Measurements from ENCODE around the gene PDCD2.

Gene PDCD2

DNA sequence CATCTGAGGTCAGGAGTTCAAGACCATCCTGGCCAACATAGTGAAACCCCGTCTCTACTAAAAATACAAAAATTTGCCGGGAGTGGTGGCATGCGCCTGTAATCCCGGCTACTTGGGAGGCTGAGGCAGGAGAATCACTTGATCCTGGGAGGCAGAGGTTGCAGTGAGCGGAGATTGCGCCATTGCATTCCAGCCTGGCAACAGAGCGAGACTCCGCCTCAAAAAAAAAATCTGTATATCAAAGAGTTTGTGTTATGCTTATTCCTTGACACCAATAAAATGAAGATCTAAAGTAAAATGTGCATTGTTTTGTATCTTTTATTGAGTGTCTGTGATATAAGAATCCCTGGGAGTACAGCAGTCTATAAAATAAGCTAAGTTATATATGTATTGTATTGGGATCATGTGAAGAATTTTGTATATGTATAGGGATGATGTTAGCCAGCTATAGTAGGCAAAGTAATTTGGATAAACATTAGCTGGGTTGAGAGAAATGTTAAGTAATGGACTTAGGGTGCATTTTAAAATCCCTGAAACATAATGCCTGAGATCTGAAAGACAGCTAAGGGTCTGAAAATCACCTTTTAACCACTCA is 19.4 kb downstream of the PDCD2 start:
- Mint-ChIP-seq H3K4me1 (peaks cover 6 to 11% of the 10 kb centered on the region in 2 donors), H3K36me3 (peaks cover 16 to 37% of the 10 kb centered on the region in 2 donors), H3K27ac (no peak overlapping the region), H3K27me3 (no peaks in the 10 kb centered on the region), H3K9me3 (no peaks in the 10 kb centered on the region), H3K4me3 (no peak overlapping the region)
- ATAC-seq (replicated peaks), result no peak
- no peak for DNase-seq

DNA sequence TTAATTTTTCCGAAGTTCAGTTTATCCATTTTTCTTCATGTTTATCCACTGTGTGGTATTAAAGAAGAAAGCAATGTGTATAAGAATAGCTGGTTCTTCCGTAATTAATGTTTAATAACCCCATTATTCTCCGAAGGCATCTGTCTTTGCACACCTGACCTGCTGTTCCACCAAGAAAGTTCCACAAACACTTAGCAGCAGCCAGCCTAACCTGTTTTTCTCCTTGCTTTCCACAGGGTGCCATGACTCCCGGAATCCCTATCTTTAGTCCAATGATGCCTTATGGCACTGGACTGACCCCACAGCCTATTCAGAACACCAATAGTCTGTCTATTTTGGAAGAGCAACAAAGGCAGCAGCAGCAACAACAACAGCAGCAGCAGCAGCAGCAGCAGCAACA is 22.9 kb downstream of the PDCD2 start:
- DNase-seq (no peak), ATAC-seq (replicated peaks) (no peak)
- Mint-ChIP-seq H3K4me1 (peaks cover 13 to 23% of the 10 kb centered on the region in 2 donors), H3K27ac (no peak overlapping the region), H3K27me3 (no peaks in the 10 kb centered on the region), H3K4me3 (no peak overlapping the region), H3K36me3 (peaks cover 34 to 45% of the 10 kb centered on the region in 2 donors), H3K9me3 (no peaks in the 10 kb centered on the region)

DNA sequence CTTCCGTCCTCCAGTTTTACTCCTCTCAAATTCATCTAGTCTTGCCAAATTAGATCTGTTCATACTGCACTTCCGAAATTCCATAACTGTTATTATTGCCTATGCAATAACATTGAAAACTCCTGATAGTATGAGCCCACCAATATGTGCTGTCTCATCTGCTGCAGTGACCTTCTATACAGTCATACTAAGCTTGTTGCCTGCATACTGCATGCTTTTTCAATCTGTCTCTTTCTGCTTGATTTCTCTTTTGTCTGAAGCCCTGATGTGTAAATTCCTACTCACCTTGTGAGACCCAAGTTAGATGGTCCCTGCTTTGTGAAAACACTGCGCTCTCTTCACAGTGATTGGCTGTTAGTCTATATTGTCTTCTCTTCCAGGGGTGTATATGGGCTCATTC is 29.1 kb downstream of the PDCD2 start:
- H3K4me1 Mint-ChIP-seq, result peaks cover 16 to 29% of the 10 kb centered on the region in 2 donors
- ATAC-seq (replicated peaks), result no peak
- no peaks in the 10 kb centered on the region for H3K9me3 Mint-ChIP-seq
- no peak overlapping the region for H3K4me3 Mint-ChIP-seq
- no peaks in the 10 kb centered on the region for H3K27me3 Mint-ChIP-seq
- no peak for DNase-seq
- peaks cover 29 to 35% of the 10 kb centered on the region in 2 donors for H3K36me3 Mint-ChIP-seq
- no peak overlapping the region for H3K27ac Mint-ChIP-seq

DNA sequence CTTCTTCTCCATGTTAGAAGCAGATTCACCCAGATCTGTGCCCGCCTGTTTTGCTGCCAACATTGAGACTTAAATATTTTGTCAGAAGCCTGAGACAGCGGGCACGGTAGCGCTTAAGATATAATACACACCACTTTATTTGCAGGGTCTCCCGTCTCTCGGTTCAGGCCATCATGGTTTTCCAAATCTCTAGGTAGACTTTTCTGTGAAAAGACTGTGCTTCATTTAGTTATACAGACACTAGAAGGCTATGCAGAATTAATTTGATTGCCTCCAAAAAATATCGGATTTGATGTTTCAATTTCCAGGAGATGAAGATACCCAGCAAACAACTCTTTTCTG is 29.7 kb downstream of the PDCD2 start:
- no peaks in the 10 kb centered on the region for H3K27me3 Mint-ChIP-seq
- H3K4me3 Mint-ChIP-seq, result no peak overlapping the region
- peaks cover 19 to 34% of the 10 kb centered on the region in 2 donors for H3K4me1 Mint-ChIP-seq
- ATAC-seq (replicated peaks) (no peak), DNase-seq (no peak)
- H3K27ac Mint-ChIP-seq, result no peak overlapping the region
- peaks cover 33 to 35% of the 10 kb centered on the region in 2 donors for H3K36me3 Mint-ChIP-seq
- no peaks in the 10 kb centered on the region for H3K9me3 Mint-ChIP-seq

DNA sequence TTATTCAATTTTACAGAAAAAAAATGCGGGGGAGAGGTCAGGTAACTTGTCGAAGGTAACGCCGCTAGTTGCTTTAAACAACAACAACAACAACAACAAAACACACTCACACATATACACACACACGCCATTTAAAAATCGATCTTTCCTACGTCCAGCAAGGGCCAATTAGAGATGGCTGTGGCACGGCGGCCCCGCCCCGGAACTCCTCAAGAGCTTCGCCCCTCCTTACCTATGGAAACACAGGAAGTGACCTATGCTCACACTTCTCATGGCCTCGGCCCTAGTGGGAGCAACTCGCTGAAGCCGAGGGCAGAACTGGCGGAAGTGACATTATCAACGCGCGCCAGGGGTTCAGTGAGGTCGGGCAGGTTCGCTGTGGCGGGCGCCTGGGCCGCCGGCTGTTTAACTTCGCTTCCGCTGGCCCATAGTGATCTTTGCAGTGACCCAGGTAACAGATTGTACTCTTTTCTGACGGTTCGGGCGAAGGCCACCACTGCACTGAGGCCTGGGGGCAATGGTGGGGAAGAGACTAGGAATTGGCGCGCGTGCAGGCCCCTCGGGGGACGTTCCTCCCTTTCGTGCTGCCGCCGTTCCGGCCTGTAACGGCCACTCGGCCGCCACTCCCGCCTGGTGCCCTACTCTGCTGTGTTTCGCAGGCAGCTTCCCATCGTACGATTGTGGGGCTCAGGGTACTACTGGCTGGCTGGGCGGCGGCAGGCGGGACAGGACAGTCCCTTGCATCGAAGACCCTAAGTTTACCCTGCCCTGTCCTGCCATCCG is 30.2 kb downstream of the PDCD2 start, which contains the start of gene TBP:
TSS of gene TBP (plus strand) at position 357 of the 783 bp plus-strand sequence. CDS start 2,661 bp downstream, outside the sequence.
- peak; percentile 97 for ATAC-seq (replicated peaks)

DNA sequence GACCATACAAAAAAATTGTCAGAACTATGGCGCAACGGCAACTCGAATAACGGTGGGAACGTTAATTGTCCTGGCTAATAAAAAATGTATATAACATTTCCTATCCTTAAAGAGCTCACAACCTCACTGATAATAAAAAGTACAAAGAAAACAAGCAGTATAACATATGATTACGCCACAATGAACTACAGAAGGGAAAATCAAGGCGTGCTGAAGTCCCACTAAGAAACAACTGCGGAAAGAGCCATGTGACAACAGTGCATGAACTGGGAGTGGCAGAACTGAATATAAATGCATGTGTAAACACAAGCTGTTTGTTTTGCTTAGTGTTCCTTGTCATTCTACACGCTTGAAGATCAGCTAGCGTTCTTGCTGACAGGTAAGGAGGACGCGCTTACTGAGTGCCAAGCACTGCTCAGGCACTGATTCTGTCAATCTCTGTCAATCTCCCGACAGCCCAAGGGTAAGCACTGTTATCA is 30.9 kb downstream of the PDCD2 start:
- no peaks in the 10 kb centered on the region for H3K27me3 Mint-ChIP-seq
- ATAC-seq (replicated peaks), result peak; percentile 58 to 60
- H3K36me3 Mint-ChIP-seq, result peaks cover 28 to 29% of the 10 kb centered on the region in 2 donors
- no peak overlapping the region for H3K27ac Mint-ChIP-seq
- peaks cover 23 to 39% of the 10 kb centered on the region in 2 donors for H3K4me1 Mint-ChIP-seq
- H3K9me3 Mint-ChIP-seq, result no peaks in the 10 kb centered on the region
- DNase-seq, result no peak
- no peak overlapping the region for H3K4me3 Mint-ChIP-seq

More for the DNA sequence above, 30.2 kb downstream of the PDCD2 start, which contains the start of gene TBP:
- Mint-ChIP-seq H3K4me3 (no peak within 1 kb of the TSS), H3K27ac (no peak within 1 kb of the TSS), H3K36me3 (peaks cover 29 to 31% of the 10 kb centered on the region in 2 donors), H3K4me1 (peaks cover 20 to 34% of the 10 kb centered on the region in 2 donors), H3K9me3 (no peaks in the 10 kb centered on the region), H3K27me3 (no peaks in the 10 kb centered on the region)
- peak; percentile 96 for DNase-seq

DNA sequence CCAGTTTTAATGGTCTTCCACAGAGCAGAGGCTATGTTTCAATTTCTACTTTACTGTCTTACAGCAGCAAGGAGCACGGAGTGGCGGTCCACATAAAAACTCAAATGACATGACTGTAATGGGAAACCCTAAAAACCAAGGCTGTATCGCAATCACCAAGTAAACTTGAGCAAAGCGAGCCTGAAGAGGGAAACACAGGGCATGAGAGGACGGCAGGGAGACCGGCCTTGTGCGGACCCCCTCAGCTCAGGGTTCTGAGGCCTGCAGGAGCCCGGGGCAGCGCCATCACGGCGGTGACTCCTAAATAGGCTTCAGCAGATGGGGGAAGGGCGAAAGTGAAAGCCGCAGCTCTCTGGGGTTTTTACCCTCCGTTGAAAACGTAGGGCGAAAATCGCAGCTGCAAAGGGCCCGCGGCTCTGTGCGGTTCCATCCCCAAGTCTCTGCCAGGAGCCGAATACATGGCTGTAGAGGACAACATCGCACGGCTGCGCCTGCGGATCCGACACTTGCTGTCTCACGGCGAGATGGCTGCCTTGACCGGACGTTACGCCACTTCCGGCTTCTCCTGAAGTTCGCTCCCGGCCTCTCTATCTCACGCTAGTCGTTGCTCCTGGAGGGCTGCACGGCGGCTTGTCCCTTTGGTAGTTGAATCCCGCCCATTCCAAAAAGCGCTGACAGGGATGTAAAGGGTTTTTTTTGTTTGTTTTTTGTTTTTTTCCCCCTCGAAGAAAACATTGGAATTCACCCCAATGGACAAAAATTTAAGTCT is 31.5 kb downstream of the PDCD2 start, which contains the start of gene PSMB1:
TSS of gene PSMB1 (minus strand) at position 543 of the 769 bp plus-strand sequence. CDS start at position 478, 65 bp downstream.
- Mint-ChIP-seq H3K27me3 (no peaks in the 10 kb centered on the region), H3K4me3 (no peak within 1 kb of the TSS), H3K9me3 (no peaks in the 10 kb centered on the region), H3K27ac (no peak within 1 kb of the TSS), H3K36me3 (peaks cover 29 to 30% of the 10 kb centered on the region in 2 donors), H3K4me1 (peaks cover 22 to 42% of the 10 kb centered on the region in 2 donors)
- DNase-seq, result peak; percentile 85
- ATAC-seq (replicated peaks), result peak; percentile 58 to 62

DNA sequence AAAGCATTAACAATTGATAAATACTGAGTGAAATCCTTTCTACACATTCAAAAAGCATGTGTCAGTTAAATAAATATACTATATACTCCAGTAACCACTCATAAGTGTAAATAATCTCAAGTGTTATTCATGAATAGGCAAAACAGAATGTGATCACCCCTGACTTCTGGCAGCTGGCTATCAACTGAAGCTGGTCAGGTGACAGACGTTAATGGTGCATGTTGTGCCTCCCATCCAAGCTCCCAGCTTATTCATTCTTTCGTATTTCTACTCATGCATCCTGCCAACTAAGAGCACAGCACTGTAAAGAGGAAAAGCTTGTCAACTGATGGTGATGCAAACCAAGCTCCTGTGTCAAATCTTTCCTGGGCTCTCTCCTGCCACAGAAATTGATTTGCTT is 39.0 kb downstream of the PDCD2 start:
- no peak for DNase-seq
- peaks cover 32 to 50% of the 10 kb centered on the region in 2 donors for H3K36me3 Mint-ChIP-seq
- no peak for ATAC-seq (replicated peaks)
- H3K9me3 Mint-ChIP-seq, result no peaks in the 10 kb centered on the region
- no peaks in the 10 kb centered on the region for H3K27me3 Mint-ChIP-seq
- H3K4me1 Mint-ChIP-seq, result peaks cover 19 to 39% of the 10 kb centered on the region in 2 donors
- no peak overlapping the region for H3K27ac Mint-ChIP-seq
- H3K4me3 Mint-ChIP-seq, result no peak overlapping the region

DNA sequence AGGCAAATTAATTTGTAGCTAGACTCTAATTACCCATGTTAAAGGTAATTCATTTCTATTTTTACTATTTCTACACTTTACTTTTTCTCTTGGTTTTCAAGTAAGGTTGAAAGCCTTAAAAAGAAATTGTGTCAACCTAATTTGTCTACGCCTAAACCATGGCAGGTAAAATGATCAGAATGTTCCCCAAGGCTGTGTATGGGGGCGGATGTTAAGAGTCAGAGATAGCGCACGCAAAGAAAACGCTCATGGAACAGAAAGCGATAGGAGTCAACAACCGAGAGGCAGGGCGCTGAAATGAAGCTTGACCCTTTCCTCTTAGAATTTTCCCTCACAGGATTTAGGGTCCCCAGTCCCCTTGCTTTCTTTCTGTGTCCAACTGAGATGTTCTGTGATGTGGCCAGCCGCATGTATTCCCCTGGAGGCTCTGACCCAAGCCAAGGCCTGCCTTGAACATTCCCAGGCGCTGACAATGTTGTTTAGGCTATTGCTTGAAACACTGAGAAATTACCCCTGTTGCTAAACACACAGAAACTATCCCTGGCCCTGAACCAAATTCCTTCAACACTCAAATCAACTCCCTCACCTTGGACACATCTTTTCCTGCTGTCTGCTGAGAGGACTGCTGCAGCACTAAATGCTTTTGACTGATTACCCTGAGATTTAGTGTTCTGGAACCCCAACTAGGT is 42.3 kb downstream of the PDCD2 start:
- peaks cover 26 to 54% of the 10 kb centered on the region in 2 donors for H3K36me3 Mint-ChIP-seq

DNA sequence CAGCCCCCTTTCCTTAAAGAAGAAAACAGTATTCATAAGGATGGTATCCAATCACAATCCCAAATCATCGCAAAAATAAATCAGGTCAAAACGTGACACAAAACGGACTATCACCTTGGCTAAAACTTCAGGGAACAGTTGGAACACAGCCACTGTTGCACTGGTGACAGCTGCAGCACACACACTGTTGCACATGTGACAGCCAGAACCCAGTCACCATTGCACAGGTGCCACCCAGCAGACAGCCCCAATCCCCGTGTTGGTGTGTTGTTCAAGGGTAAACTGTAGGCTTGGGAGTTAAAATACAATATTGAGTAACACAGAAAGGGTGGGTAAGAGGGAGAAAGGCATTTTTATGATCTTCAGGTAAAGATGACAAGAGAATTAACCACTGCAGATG is 47.1 kb downstream of the PDCD2 start:
- Mint-ChIP-seq H3K4me3 (no peak overlapping the region), H3K36me3 (peaks cover 40 to 62% of the 10 kb centered on the region in 2 donors), H3K9me3 (no peaks in the 10 kb centered on the region), H3K27ac (peak overlapping the region; percentile 51), H3K27me3 (no peaks in the 10 kb centered on the region), H3K4me1 (peaks cover 10 to 25% of the 10 kb centered on the region in 2 donors)
- DNase-seq (no peak), ATAC-seq (replicated peaks) (no peak)

More for the DNA sequence above, 42.3 kb downstream of the PDCD2 start:
- Mint-ChIP-seq H3K4me3 (no peak overlapping the region), H3K4me1 (peaks cover 10 to 28% of the 10 kb centered on the region in 2 donors), H3K27ac (peak overlapping the region; percentile 42), H3K27me3 (no peaks in the 10 kb centered on the region), H3K9me3 (no peaks in the 10 kb centered on the region)
- DNase-seq (no peak), ATAC-seq (replicated peaks) (no peak)

DNA sequence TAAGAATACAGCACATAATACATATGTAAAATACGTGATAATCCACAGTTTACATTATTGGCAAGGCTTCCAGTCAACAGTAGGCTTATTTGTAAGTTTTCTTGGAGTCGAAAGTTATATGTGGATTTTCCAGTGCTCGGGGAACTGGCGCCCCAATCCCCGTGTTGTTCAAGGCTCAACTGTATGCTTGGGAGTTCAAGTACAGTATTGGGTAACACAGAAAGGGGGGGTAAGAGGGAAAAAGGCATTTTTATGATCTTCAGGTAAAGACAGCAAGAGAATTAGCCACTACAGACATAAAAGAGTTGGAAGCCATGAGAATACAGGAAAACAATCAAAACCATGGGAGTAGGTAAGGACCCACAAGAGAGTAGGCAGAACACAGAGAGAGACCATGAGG is 47.8 kb downstream of the PDCD2 start:
- peaks cover 10 to 21% of the 10 kb centered on the region in 2 donors for H3K4me1 Mint-ChIP-seq
- H3K9me3 Mint-ChIP-seq, result no peaks in the 10 kb centered on the region
- H3K27ac Mint-ChIP-seq, result no peak overlapping the region
- no peaks in the 10 kb centered on the region for H3K27me3 Mint-ChIP-seq
- peaks cover 40 to 62% of the 10 kb centered on the region in 2 donors for H3K36me3 Mint-ChIP-seq
- ATAC-seq (replicated peaks), result no peak
- H3K4me3 Mint-ChIP-seq, result no peak overlapping the region
- no peak for DNase-seq

DNA sequence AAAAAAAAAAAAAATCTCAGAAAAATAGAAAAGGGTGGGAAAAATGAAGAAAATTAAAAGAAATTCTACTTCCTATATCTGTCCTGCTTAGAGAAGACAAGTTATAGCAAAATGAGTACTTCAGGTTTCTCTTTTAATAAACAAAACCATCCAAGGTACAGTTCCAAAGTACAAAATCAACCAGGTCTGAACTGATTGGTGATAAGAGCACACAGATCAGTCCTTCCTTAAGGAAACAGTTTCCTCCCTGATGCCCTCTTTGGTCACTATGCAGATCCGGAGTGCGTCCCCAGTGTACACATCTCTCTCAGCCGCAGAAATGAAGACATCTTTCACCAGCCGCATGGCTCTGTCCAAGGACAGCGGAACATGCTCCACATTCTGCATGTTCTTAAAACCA is 49.4 kb downstream of the PDCD2 start:
- ATAC-seq (replicated peaks) (no peak), DNase-seq (no peak)
- Mint-ChIP-seq H3K9me3 (no peaks in the 10 kb centered on the region), H3K36me3 (peaks cover 27 to 47% of the 10 kb centered on the region in 2 donors), H3K27ac (no peak overlapping the region), H3K4me1 (peaks cover 2 to 6% of the 10 kb centered on the region in 2 donors), H3K27me3 (no peaks in the 10 kb centered on the region), H3K4me3 (no peak overlapping the region)

DNA sequence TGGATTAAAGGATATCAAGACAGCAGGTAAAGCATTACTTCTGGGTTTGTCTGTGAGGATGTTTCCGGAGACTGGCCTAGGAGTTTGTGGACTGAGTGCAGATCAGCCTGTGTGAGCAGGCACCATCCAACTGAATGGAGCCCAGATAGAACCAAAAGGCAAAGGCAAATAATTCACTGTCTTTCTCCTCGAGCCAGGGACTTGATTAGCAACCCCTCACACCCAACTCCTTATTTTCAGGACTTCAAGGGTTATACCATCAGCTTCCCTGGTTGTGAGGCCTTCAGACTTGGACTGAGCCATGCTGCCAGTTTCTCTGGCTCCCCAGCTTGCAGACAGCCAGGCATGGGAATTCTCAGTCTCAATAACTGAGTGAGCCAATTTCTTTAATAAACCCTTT is 50.6 kb downstream of the PDCD2 start:
- ATAC-seq (replicated peaks), result no peak
- no peaks in the 10 kb centered on the region for H3K4me1 Mint-ChIP-seq
- H3K9me3 Mint-ChIP-seq, result no peaks in the 10 kb centered on the region
- no peak for DNase-seq
- no peak overlapping the region for H3K27ac Mint-ChIP-seq
- H3K4me3 Mint-ChIP-seq, result no peak overlapping the region
- peaks cover 25 to 37% of the 10 kb centered on the region in 2 donors for H3K36me3 Mint-ChIP-seq
- H3K27me3 Mint-ChIP-seq, result no peaks in the 10 kb centered on the region
